Right lobe of liver (tissue), 6 donors: ENCODE measurements around the gene BRD1. TPM values are rescaled to one million over a fixed set of nuclear protein-coding genes. Genes with fewer than 3 reads are reported as not detected.

Experiments used
- ATAC-seq, 4 donors: fragments of 200-7000 bp; cut with Tn5 transposase; one replicate each; pipeline ENCODE4 v1.9.1; 2020; ENCODE audit warnings: mild to moderate bottlenecking in 4 of 4, moderate library complexity in 4 of 4
- DNase-seq, 3 donors: peaks; one replicate each; pipeline ENCODE4 v3.0.0-alpha.2; 2020
- H3K27ac ChIP-seq, 3 donors: fragments of 200-600 bp; one replicate each; pipeline ENCODE4 v1.8.0; 2022
- H3K27me3 ChIP-seq, 2 donors: fragments of 200-600 bp; one replicate each; pipeline ENCODE4 v1.8.0; 2022
- H3K36me3 ChIP-seq, 4 donors: fragments of 200-600 bp; sonication (generic) in 1 of 4; one replicate each; pipeline versions ENCODE4 v1.5.1 to v1.8.0; 2017 to 2022; ENCODE audit warnings: control low read depth in 1 of 4
- H3K4me1 ChIP-seq, 4 donors: fragments of 200-600 bp; sonication (generic) in 1 of 4; one replicate each; pipeline versions ENCODE4 v1.5.1 to v1.8.0; 2017 to 2022; ENCODE audit warnings: control low read depth in 1 of 4
- H3K4me3 ChIP-seq, 3 donors: fragments of 200-600 bp; one replicate each; pipeline ENCODE4 v1.8.0; 2022
- H3K9me3 ChIP-seq, 4 donors: fragments of 200-600 bp; sonication (generic) in 1 of 4; one replicate each; pipeline versions ENCODE4 v1.5.1 to v1.8.0; 2017 to 2022; ENCODE audit warnings: control low read depth in 1 of 4
- POLR2A ChIP-seq: fragments of 450-650 bp; IDR thresholded peaks from one replicate; pipeline ENCODE4 v1.6.1; 2017; ENCODE audit warnings: antibody characterized with exemption, mild to moderate bottlenecking
- WGBS: methylation state at CpG from one replicate; pipeline ENCODE4 v1.1.6; 2018; ENCODE audit warnings: low coverage, low lambda C conversion rate; ENCODE audit not compliant: insufficient coverage; ENCODE audit errors: missing lambda C conversion rate; 5-methylcytosine and 5-hydroxymethylcytosine counted together
- intact Hi-C, 2 donors: fragments of 100-400 bp; cut with DNase I; formaldehyde crosslinking; loops; one replicate each; pipeline versions ENCODE4 v1.11.2 to v1.14.1; 2022
- total RNA-seq, 6 experiments: library from RNA; depleted of rRNA in 2 of 6; stranded (reverse); fragments of >200 nt in 2 of 6; fragmentation: NEBNext Ultra II Directional in 3 of 6; extraction: Animal tissue kit (Norgen Biotek cat#: 25700) in 3 of 6; gene quantifications; one replicate each; pipeline versions ENCODE4 v1.1.0 to v1.2.4, GENCODE V29; 2016 to 2023
- TF ChIP-seq, protein P1 (sequence below), 4 donors: fragments of 200-600 bp in 3 of 4; fragments of 450-650 bp in 1 of 4; IDR thresholded peaks; one replicate each; pipeline versions ENCODE4 v1.5.1 to v1.8.0; 2016 to 2022; ENCODE audit warnings: antibody characterized with exemption in 4 of 4, mild to moderate bottlenecking in 2 of 4
- donor health status: DM: no; HTN: yes; CAD: no.
- donor health status: DM: no; HTN: no; CAD: no.
- donor health status: DM: no; HTN: no; CAD: no.
- donor health status: DM: no; HTN: yes; CAD: no.
- donor health status: DM: no; HTN: yes; CAD: no.

BRD1 gene
- total RNA-seq, 6 experiments from 2014 or later: 9.3 to 17.8 (median 11.6) TPM

DNA sequence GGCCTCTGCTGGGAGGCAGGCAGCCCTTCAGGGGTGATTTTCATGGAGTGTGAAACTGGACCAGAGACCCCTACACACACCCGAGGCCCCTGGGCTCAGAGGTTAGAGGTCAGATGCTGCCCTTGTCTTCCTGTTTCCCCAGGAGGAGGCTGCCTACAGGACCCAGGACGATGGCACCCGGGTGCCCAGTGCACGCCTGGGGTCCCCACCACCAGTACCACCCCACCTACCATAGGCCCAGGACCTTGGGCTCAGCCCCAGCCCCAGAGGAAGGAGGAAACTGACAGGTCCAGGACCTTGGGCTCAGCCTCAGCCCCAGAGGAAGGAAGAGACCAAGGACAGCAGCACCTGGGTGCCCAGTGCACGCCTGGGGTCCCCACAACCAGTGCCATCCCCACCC, 79.2 kb downstream of the BRD1 start:
- TF ChIP-seq, protein P1, sequence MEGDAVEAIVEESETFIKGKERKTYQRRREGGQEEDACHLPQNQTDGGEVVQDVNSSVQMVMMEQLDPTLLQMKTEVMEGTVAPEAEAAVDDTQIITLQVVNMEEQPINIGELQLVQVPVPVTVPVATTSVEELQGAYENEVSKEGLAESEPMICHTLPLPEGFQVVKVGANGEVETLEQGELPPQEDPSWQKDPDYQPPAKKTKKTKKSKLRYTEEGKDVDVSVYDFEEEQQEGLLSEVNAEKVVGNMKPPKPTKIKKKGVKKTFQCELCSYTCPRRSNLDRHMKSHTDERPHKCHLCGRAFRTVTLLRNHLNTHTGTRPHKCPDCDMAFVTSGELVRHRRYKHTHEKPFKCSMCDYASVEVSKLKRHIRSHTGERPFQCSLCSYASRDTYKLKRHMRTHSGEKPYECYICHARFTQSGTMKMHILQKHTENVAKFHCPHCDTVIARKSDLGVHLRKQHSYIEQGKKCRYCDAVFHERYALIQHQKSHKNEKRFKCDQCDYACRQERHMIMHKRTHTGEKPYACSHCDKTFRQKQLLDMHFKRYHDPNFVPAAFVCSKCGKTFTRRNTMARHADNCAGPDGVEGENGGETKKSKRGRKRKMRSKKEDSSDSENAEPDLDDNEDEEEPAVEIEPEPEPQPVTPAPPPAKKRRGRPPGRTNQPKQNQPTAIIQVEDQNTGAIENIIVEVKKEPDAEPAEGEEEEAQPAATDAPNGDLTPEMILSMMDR (IDR thresholded peaks at IDR 0.05): no peak
- TF ChIP-seq POLR2A: no peak
- Histone ChIP-seq H3K9me3 (peaks cover 0 to 6% (median 3%) of the 10 kb centered on the region in 4 donors), H3K36me3 (no peaks in the 10 kb centered on the region), H3K4me1 (no peaks in the 10 kb centered on the region), H3K4me3 (no peak overlapping the region), H3K27me3 (no peaks in the 10 kb centered on the region), H3K27ac (no peak overlapping the region)
- 20% methylated on average over 1 of the region's 5 CpGs for WGBS
- peak in 1 of 4 donors; percentile 26 for ATAC-seq
- intact Hi-C loops: no loop called here
- no peak for DNase-seq

DNA sequence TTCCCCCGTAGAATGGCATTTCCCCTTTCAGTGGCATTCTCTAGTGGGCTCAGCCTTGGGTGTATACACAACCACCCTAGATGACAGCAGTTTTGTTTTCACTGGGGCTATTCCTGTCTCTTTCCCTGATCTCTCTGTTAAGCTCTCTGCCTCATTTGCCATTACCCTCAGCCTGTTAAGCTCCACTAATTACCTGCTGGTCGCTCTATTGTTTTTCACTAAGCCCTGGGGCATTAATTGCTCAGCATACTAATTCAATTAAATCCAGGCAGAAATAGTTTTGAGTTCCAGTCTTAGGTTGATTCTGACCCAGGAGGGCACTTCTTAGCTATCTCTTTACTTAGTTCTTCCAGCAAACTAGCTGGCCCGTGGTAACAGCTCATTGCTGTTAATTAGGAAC, 80.0 kb downstream of the BRD1 start:
- Histone ChIP-seq H3K36me3 (no peaks in the 10 kb centered on the region), H3K4me1 (no peaks in the 10 kb centered on the region), H3K27me3 (no peaks in the 10 kb centered on the region), H3K4me3 (no peak overlapping the region), H3K27ac (no peak overlapping the region), H3K9me3 (peaks cover 0 to 6% (median 3%) of the 10 kb centered on the region in 4 donors)
- TF ChIP-seq POLR2A: no peak
- TF ChIP-seq, protein P1 (IDR thresholded peaks at IDR 0.05): no peak
- ATAC-seq (no peak), DNase-seq (no peak)
- 54% methylated on average over 3 of the region's 3 CpGs for WGBS
- intact Hi-C loops: no loop called here

DNA sequence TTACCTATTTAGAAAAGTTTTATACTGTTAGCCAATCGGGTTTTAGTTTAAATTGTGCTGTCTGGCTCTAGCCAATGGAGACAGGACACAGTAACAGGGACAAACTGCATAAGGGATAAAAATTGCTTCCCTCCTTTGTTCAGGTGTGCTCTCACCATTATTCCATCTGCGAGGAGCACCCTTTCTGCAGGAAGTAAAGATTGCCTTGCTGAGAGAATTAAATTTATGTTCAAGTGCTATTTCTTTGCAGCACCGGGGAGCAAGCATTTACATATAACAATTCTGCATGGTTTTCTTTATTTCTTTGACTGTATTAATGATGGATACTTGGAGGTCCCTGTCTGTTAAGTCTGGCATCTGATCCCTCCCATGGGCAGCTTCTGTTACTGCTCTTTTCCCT, 80.5 kb downstream of the BRD1 start:
- intact Hi-C loops: no loop called here
- H3K4me3 ChIP-seq: no peak overlapping the region
- ATAC-seq (no peak), DNase-seq (no peak)
- H3K27ac ChIP-seq: no peak overlapping the region
- no peaks in the 10 kb centered on the region for H3K4me1 ChIP-seq
- peaks cover 0 to 6% (median 3%) of the 10 kb centered on the region in 4 donors for H3K9me3 ChIP-seq
- no peak for TF ChIP-seq POLR2A
- TF ChIP-seq, protein P1 (IDR thresholded peaks at IDR 0.05): no peak
- no peaks in the 10 kb centered on the region for H3K27me3 ChIP-seq
- WGBS: 78% methylated on average over 3 of the region's 3 CpGs
- H3K36me3 ChIP-seq: no peaks in the 10 kb centered on the region

DNA sequence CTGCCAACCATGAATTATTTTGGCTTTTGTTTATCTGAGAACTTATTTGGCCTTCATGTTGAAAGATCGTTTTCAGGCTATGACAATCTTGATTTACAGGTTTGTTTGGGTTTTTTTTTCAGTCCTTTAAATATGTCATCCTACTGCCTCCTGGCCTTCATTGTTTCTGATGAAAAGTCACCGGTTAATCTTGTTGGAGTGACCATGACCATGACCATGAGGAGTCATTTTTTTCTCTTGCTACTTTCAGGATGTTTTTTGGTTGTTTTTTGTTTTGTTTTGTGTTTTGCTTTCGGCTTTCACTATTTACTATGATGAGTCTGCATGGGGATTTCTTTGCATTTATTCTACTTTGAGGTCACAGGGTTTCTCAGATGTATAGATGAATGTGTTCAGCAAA, 81.6 kb downstream of the BRD1 start:
- WGBS: 48% methylated on average over 3 of the region's 3 CpGs
- peaks cover 0 to 6% (median 3%) of the 10 kb centered on the region in 4 donors for H3K9me3 ChIP-seq
- H3K4me3 ChIP-seq: no peak overlapping the region
- DNase-seq (no peak), ATAC-seq (no peak)
- no peaks in the 10 kb centered on the region for H3K27me3 ChIP-seq
- intact Hi-C loops: no loop called here
- no peaks in the 10 kb centered on the region for H3K36me3 ChIP-seq
- no peak for TF ChIP-seq POLR2A
- TF ChIP-seq, protein P1 (IDR thresholded peaks at IDR 0.05): no peak
- H3K27ac ChIP-seq: no peak overlapping the region
- H3K4me1 ChIP-seq: no peaks in the 10 kb centered on the region

DNA sequence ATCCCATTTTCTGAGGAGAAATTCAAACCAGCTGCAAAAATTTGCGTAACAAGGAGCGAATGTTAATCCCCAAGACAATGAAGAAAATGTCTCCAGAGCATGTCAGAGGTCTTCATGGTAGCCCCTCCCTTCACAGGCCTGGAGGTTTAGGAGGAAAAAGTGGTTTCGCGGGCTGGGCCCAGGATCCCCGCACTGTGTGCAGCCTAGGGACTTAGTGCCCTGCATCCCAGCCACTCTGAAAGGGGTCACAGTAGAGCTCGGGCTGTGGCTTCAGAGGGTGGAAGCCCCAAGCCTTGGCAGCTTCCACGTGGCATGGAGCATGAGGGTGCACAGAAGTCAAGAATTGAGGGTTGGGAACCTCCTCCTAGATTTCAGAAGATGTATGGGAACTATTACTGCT, 87.4 kb downstream of the BRD1 start:
- WGBS: 52% methylated on average over 7 of the region's 7 CpGs
- no peak for ATAC-seq
- TF ChIP-seq, protein P1 (IDR thresholded peaks at IDR 0.05): no peak
- no peak for TF ChIP-seq POLR2A

More for the DNA sequence above, 87.4 kb downstream of the BRD1 start:
- Histone ChIP-seq H3K4me1 (no peaks in the 10 kb centered on the region), H3K27me3 (no peaks in the 10 kb centered on the region), H3K9me3 (no peaks in the 10 kb centered on the region), H3K27ac (no peak overlapping the region), H3K36me3 (no peaks in the 10 kb centered on the region), H3K4me3 (no peak overlapping the region)
- no peak for DNase-seq
- intact Hi-C loops: no loop called here
